Uterus (tissue), 4 donors: Measurements from ENCODE around the gene CORO1C. TPM values are rescaled to one million over a fixed set of nuclear protein-coding genes. Genes with fewer than 3 reads are reported as not detected.
A peak's percentile ranks its signal among the peaks of the same experiment; 100 is the strongest.

Source experiments
- DNase-seq, 2 donors: peaks; one replicate each; pipeline ENCODE4 v3.0.0-alpha.2; 2019 to 2020
- H3K27ac ChIP-seq, 2 donors: fragments of 200-600 bp; sonication (generic); 1 replicate in 1 of 2; 2 replicates in 1 of 2; pipeline ENCODE4 v1.5.1; 2016 to 2018
- H3K27me3 ChIP-seq, 2 donors: fragments of 200-600 bp; sonication (generic); one replicate each; pipeline ENCODE4 v1.5.1; 2018 to 2019; ENCODE audit warnings: control low read depth in 1 of 2
- H3K36me3 ChIP-seq, 2 donors: fragments of 200-600 bp; sonication (generic); one replicate each; pipeline ENCODE4 v1.5.1; 2019; ENCODE audit warnings: control low read depth in 1 of 2
- H3K4me1 ChIP-seq, 2 donors: fragments of 200-600 bp; sonication (generic); one replicate each; pipeline ENCODE4 v1.5.1; 2018 to 2019; ENCODE audit warnings: control low read depth in 1 of 2
- H3K4me3 ChIP-seq, 2 donors: fragments of 200-600 bp; sonication (generic); 1 replicate in 1 of 2; 2 replicates in 1 of 2; pipeline ENCODE4 v1.5.1; 2018 to 2019; ENCODE audit warnings: mild to moderate bottlenecking in 1 of 2
- H3K9me3 ChIP-seq, 2 donors: fragments of 200-600 bp; sonication (generic); one replicate each; pipeline ENCODE4 v1.5.1; 2019; ENCODE audit warnings: control low read depth in 1 of 2
- POLR2A ChIP-seq, 2 donors: fragments of 450-650 bp; IDR thresholded peaks; one replicate each; pipeline ENCODE4 v1.6.1; 2016; ENCODE audit warnings: antibody characterized with exemption in 2 of 2, mild to moderate bottlenecking in 1 of 2, moderate library complexity in 1 of 2
- intact Hi-C: fragments of 100-400 bp; cut with DNase I; formaldehyde crosslinking; loops from one replicate; pipeline ENCODE4 v1.15.1; 2023; ENCODE audit warnings: low total_unique reads
- total RNA-seq, 4 donors: library from RNA; depleted of rRNA in 3 of 4; stranded (reverse); fragments of >200 nt in 3 of 4; gene quantifications; one replicate each; pipeline versions ENCODE4 v1.1.0 to v1.2.4, GENCODE V29; 2014 to 2023
- TF ChIP-seq, protein P1 (sequence below), 4 experiments: fragments of 200-600 bp in 2 of 4; fragments of 450-650 bp in 2 of 4; sonication (generic) in 2 of 4; IDR thresholded peaks; one replicate each; pipeline ENCODE4 v1.5.1; 2016 to 2019; ENCODE audit warnings: antibody characterized with exemption in 4 of 4, mild to moderate bottlenecking in 2 of 4, moderate library complexity in 1 of 4
- donor health status: DM: yes; HTN: yes; CAD: no.

CORO1C gene
- total RNA-seq, 4 donors from 2014 or later: 129 to 357 (median 235) TPM

DNA sequence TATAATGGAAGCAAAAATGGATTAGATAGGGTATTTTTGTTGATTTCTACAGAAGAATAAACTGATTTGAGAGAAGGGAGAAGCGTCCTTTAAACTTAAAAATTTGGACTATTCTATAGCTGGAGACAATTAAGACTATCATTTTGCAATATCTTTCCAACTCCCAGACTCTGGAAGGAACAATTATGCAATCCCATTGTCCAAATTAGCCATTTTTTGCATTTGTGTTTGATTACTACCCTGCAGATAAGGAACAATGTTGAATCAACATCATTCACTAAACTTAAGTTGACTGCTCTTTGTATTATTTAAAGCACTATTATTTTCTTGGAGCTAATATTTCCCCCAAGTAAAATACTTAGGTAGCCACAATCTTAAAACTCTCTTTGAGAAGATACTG, 62.8 kb downstream of the CORO1C start:
- Histone ChIP-seq H3K4me3 (no peak overlapping the region), H3K27me3 (no peaks in the 10 kb centered on the region), H3K9me3 (no peaks in the 10 kb centered on the region), H3K27ac (peak overlapping the region; percentile 86 to 90), H3K4me1 (peaks cover 18 to 24% of the 10 kb centered on the region in 2 donors), H3K36me3 (no peaks in the 10 kb centered on the region)
- TF ChIP-seq, protein P1, sequence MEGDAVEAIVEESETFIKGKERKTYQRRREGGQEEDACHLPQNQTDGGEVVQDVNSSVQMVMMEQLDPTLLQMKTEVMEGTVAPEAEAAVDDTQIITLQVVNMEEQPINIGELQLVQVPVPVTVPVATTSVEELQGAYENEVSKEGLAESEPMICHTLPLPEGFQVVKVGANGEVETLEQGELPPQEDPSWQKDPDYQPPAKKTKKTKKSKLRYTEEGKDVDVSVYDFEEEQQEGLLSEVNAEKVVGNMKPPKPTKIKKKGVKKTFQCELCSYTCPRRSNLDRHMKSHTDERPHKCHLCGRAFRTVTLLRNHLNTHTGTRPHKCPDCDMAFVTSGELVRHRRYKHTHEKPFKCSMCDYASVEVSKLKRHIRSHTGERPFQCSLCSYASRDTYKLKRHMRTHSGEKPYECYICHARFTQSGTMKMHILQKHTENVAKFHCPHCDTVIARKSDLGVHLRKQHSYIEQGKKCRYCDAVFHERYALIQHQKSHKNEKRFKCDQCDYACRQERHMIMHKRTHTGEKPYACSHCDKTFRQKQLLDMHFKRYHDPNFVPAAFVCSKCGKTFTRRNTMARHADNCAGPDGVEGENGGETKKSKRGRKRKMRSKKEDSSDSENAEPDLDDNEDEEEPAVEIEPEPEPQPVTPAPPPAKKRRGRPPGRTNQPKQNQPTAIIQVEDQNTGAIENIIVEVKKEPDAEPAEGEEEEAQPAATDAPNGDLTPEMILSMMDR (IDR thresholded peaks at IDR 0.05): no peak
- no peak for TF ChIP-seq POLR2A (IDR thresholded peaks at IDR 0.05)
- DNase-seq: no peak
- intact Hi-C loops: loop anchor here (10.0 kb wide), 1 partner anchor 66 kb away; the partner anchor contains the start of gene CORO1C

DNA sequence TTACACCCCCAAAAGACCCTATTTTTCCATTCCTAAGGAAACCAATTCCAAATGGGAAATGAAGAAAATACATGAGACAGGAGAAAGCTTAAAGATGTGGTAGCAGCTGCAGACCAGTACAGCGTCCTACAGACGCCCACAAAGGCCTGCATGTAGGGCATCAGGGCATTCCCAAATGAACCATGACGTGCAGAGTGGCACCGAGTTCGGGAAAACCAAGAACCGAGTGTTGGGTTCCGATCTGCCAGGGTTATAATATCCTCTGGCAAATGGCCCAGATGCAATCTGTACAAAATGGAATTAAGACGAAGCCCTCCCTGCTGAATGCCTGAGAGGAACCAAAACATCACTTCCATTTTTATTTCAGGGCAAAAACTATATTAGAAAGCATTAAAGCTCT, 63.3 kb downstream of the CORO1C start:
- Histone ChIP-seq H3K4me3 (no peak overlapping the region), H3K4me1 (peaks cover 18 to 24% of the 10 kb centered on the region in 2 donors), H3K9me3 (no peaks in the 10 kb centered on the region), H3K27ac (peak overlapping the region; percentile 86 to 90), H3K36me3 (no peaks in the 10 kb centered on the region), H3K27me3 (no peaks in the 10 kb centered on the region)
- intact Hi-C loops: loop anchor here (10.0 kb wide), 1 partner anchor 67 kb away; the partner anchor contains the start of gene CORO1C
- DNase-seq: no peak
- no peak for TF ChIP-seq POLR2A (IDR thresholded peaks at IDR 0.05)
- TF ChIP-seq, protein P1 (IDR thresholded peaks at IDR 0.05): no peak

DNA sequence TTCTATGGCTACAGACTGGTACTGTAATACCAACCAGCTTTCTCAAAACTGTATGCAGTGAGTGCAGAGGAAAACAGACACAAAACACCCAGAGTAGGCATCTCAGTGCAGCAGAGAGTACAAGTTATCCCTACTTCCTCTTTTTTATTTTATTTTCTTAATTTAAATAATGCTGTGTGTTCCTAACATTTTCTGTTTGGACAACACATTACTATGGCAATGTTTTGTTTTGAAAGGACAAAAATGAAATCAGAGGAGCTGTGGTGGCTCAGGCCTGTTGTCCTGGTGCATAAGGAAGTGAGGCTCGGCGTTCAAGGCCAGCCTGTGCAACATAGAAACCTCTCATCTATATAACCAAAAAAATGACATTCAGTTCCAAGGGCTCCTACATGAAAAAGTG, 64.0 kb downstream of the CORO1C start:
- intact Hi-C loops: loop anchor here (10.0 kb wide), 1 partner anchor 67 kb away; the partner anchor contains the start of gene CORO1C
- Histone ChIP-seq H3K4me3 (no peak overlapping the region), H3K4me1 (peaks cover 18 to 24% of the 10 kb centered on the region in 2 donors), H3K36me3 (no peaks in the 10 kb centered on the region), H3K9me3 (no peaks in the 10 kb centered on the region), H3K27ac (peak overlapping the region; percentile 86 to 90), H3K27me3 (no peaks in the 10 kb centered on the region)
- no peak for TF ChIP-seq POLR2A (IDR thresholded peaks at IDR 0.05)
- TF ChIP-seq, protein P1 (IDR thresholded peaks at IDR 0.05): no peak
- DNase-seq: no peak

DNA sequence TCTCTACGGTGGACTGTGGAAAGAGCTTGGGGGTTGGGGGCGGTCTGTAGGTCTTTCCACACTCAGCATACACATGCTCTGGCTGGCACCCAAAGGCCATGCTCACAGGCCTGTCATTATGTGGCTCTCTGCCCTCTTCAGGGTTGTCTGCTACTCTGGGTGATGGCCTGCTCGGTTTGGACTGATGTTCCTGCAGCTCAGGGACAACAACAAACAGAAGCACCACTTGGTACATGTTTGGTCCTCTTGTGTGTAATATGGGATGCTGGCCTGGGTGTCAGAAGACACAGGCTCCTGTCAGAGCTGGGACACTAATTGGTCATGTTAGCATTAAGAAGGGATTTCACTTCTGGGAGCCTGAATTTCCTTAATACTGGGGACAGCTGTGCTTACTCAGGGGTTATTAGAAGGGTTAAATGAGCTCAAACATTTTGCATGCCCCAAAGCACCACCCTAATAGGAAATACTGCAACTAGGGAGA, 64.9 kb downstream of the CORO1C start:
- peak in 1 of 2 donors; percentile 50 for DNase-seq
- intact Hi-C loops: loop anchor here (10.0 kb wide), 1 partner anchor 68 kb away; the partner anchor contains the start of gene CORO1C
- H3K4me1 ChIP-seq: peaks cover 18 to 24% of the 10 kb centered on the region in 2 donors

More for the DNA sequence above, 64.9 kb downstream of the CORO1C start:
- Histone ChIP-seq H3K9me3 (no peaks in the 10 kb centered on the region), H3K4me3 (no peak overlapping the region), H3K27ac (peak overlapping the region; percentile 86 to 90), H3K27me3 (no peaks in the 10 kb centered on the region), H3K36me3 (no peaks in the 10 kb centered on the region)
- TF ChIP-seq, protein P1 (IDR thresholded peaks at IDR 0.05): no peak
- no peak for TF ChIP-seq POLR2A (IDR thresholded peaks at IDR 0.05)
